NCI-H2107 (cell line): ENCODE measurements around the gene CCDC85B.
"Not testable (repeated sequence)": the region's sequence is repeated elsewhere in the genome, so short reads cannot be mapped to it uniquely, and the experiment has no call there.

ENCODE experiments used
- DNase-seq: peaks from one replicate; lab custom pipeline; 2025; lab: John Stamatoyannopoulos, UW

Gene CCDC85B

DNA sequence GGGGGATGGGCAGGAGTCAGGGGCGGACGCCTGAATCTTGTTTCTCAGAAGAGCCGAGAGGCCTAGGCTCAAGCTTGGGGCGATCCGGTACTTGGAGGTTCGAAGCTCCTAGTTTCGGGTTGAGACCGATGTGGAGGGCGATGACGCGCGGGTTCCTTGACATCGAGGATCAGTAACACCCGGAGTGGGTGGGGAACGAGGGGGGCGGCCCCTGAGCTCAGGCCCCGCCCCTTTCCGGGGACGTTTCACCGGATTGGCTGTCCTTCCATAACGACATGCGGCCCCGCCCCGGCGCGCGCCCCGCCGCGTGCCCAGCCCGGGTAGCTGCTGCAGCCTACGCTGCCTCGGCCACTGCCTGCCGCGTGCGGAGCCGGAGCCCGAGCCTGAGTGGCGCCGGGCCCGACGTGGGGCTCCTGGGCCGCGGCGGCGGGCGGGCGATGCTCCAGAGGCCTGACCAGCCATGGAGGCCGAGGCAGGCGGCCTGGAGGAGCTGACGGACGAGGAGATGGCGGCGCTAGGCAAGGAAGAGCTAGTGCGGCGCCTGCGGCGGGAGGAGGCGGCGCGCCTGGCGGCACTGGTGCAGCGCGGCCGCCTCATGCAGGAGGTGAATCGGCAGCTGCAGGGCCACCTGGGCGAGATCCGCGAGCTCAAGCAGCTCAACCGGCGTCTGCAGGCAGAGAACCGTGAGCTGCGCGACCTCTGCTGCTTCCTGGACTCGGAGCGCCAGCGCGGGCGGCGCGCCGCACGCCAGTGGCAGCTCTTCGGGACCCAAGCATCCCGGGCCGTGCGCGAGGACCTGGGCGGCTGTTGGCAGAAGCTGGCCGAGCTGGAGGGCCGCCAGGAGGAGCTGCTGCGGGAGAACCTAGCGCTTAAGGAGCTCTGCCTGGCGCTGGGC lies at the start of gene CCDC85B:
CCDC85B (plus strand) TSS at position 350 of the 895 bp plus-strand sequence; CDS start at position 461, 111 bp downstream.
- peak; percentile 85 for DNase-seq

DNA sequence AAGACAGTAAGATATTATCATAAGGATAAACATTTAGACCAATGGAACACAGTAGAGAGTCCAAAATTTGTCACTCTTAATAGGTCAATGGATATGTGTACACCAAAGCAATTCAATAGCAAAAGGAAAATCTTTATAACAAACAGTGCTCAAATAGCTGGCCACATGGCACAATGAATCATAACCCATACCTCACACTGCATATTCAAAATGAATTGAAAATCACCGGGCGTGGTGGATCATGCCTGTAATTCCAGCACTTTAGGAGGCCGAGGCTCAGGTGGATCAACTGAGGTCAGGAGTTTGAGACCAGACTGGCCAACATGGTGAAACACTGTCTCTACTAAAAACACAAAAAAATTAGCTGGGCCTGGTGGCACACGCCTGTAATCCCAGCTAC lies 48.3 kb upstream of the CCDC85B start:
- no peak for DNase-seq

GRCh38 chr11:65843811-65844210 lies 46.7 kb upstream of the CCDC85B start:
- DNase-seq, result no peak

GRCh38 chr11:65844231-65844872 lies 46.1 kb upstream of the CCDC85B start:
- no peak for DNase-seq

DNA sequence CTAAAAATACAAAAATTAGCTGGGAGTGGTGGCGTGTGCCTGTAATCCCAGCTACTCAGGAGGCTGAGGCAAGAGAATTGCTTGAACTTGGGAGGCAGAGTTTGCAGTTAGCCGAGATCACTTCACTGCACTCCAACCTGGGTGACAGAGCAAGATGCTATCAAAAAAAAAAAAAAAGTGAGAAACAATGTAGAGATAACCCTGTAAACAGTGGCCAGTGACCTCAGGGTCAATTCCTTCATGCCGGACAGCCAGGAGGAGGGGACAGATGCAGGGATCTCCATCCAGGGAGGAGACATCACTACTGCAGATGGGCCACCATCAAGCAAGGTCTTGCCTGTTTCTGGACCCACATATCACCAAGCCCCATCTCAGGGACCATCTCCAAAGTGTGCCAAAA lies 42.7 kb upstream of the CCDC85B start:
- no peak for DNase-seq

- not testable (repeated sequence) for DNase-seq
Measured at GRCh38 chr11:65848693-65849092, 41.8 kb upstream of the CCDC85B start.

- no peak for DNase-seq
Measured at GRCh38 chr11:65849366-65849765, 41.1 kb upstream of the CCDC85B start.

DNA sequence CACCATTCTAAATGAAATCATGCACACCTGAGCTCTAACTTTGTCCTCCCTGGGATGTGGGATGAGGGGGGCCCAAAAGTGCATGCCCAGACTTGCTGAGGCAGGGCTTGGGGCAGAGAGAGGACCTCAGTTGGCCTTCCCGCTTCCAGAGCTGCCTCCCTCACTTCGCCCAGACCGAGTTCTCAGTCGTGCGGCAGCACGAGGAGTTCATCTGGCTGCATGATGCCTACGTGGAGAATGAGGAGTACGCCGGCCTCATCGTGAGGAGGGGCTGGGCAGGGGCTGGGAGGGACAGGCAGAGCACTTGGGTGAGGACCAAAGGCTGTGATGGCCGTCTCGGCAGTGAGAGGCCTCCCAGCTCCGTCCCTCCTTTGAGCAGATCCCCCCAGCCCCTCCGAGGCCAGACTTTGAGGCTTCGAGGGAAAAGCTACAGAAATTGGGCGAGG lies 40.7 kb upstream of the CCDC85B start:
- no peak for DNase-seq

GRCh38 chr11:65850217-65851082 lies 40.0 kb upstream of the CCDC85B start:
- no peak for DNase-seq

- no peak for DNase-seq
Measured at GRCh38 chr11:65851083-65851579, 39.3 kb upstream of the CCDC85B start.

GRCh38 chr11:65851811-65852507 lies 38.5 kb upstream of the CCDC85B start:
- no peak for DNase-seq

DNA sequence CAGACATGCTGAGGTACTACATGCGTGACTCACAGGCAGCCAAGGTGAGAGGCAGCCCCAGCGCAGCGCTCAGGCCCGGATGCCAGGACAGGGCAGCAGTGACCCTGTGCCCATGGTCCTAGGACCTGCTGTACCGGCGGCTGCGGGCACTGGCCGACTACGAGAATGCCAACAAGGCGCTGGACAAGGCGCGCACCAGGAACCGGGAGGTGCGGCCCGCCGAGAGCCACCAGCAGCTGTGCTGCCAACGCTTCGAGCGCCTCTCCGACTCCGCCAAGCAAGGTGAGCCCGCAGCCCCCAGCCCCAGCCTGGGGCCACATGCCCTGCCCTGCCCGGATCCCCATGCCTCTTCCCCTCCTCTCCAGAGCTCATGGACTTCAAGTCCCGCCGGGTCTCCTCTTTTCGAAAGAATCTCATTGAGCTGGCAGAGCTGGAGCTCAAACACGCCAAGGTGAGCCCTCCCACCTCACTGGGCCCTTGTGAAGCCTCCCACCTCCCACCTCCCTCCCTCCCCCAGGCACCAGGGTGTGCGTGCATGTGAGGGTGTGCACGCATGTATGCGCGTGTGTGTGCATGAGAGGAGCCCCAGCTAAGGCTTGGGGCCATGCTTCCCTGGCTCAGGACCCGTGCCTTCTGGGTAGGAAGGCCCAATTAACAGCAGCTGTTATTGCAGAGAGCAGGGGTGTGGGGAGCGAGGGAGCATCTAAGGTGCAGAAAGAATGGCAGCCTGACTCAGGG lies 37.8 kb upstream of the CCDC85B start:
- no peak for DNase-seq

DNA sequence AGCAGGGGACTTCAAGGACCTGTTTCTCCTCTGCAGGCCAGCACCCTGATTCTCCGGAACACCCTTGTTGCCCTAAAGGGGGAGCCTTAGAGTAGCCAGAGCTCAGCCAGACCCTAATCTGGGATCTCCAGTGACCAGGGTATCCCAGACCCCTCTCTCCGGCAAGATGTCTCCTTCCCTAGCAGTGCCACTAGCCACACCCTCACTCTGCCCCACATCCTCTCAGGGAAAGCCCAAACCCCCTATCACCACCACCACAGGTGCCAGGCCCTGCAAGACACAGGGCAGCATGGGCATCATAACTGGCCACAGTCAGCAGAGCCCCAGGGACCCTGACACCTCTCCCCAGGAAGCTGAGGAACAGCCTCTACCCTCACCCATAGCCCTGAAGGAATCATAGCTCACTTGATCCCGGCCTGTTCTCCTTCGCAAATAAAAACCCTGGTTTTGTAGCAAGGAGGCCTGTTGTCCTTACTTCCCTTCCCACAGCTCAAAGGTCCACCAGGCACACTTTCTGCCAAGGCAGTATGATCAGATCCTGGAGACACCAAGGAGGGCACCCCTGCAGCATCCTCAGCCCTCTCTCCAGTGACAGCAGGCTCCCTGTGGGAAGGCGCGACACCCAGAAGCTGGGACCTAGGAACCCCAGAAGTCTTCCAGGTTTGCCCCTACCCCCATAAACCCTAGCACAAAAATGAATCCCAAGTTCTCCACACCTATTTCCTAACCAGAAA lies 37.1 kb upstream of the CCDC85B start:
- no peak for DNase-seq

DNA sequence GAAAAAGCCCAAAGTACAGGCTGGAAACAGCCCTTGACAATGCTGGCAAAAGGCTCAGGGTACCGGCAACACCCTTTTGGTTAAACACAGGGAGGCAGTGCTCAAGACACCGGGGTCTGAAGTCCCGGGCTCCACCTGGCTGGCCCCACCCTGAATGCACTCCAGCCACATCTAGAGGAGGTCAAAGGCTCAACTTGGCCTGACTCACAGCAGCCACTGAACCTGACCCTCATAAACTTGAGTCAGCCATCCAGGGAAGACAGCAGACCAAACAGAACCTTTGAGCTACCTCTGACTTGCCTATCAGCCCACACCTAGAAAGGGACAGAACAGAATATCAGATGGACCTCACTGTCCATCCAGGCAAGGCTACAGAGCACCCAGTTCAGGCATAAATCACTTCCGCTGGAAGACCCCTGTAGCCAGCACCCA lies 36.3 kb upstream of the CCDC85B start:
- no peak for DNase-seq

DNA sequence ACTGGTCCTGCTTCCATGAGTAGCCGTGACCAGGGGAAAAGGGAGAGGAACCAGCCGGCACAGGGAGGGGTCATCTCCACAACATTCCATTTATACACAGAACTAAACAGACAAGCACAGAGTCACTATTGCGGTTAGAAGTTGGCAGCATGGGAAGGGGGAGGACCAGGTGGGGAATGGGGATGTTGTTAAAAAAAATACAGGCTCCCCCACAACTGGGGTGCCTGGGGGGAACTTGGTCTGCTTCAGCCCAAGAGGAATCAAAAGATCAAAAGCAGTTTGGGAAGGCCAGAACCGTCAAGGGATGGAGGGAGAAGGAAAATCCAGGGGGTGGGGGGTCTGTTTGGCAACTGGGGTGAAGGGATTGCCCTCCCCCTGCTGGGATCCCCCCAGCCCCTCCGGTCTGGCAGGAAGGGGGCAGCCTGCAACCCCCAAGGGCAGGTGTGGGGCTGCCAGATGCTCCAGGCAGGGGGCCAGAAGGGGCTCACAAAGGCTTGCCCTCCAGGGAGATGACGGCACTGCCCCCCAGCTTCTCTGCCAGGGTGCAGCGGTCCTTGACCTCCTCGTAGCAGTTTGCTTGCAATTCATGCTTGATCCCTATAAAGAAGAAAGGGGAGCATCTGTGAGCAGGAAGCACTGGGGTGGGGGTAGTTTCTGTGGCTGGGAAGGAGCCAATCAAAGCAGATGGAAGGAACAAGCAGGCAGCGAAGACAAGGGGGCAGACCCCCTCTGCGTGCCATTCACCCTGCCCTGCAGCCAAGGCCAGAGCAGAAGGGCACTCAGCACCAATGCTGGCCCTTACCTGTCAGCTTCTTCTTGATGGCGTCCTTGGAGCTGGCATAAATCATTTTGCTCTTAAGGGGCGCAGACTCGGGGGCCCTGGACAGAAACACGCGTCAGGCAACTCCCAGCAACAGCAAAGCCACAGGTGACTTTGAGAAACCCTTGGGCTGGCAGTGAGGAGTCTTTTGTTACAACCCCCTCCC lies 35.3 kb upstream of the CCDC85B start:
- DNase-seq, result no peak

DNA sequence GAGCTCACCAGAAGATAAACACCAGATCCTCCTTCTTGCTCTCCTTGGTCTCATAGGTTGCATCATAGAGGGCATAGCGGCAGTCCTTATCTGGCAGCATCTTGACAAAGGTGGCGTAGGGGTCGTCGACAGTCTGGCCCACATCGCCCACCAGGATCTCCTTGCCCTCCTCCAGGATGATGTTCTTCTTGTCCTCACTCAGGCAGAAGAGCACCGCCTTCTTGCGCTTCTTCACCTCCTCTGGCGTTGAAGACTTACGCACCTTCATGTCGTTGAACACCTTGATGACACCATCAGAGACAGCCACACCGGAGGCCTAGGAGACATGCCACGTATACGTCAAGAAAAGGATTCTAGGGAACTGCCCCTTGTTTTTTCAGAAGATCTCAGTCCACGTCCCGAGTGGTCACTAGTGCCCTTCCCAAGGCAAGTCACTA lies 34.5 kb upstream of the CCDC85B start:
- no peak for DNase-seq

GRCh38 chr11:65856689-65857499 lies 33.6 kb upstream of the CCDC85B start:
- peak; percentile 24 for DNase-seq

GRCh38 chr11:65857500-65857852 lies 33.0 kb upstream of the CCDC85B start:
- DNase-seq, result no peak
